ENCODE measurements around the gene CTTNBP2.

Gene CTTNBP2

GRCh38 chr7:117683430-117684175 is 189.6 kb downstream of the CTTNBP2 start:
- Mint-ChIP-seq H3K4me1 (ENCODE audit: low read depth) (no peaks in the 10 kb centered on the region), H3K4me3 (no peak overlapping the region), H3K9me3 (no peaks in the 10 kb centered on the region), H3K36me3 (ENCODE audit: low read depth) (no peaks in the 10 kb centered on the region), H3K27ac (no peak overlapping the region), H3K27me3 (no peaks in the 10 kb centered on the region)
- intact Hi-C loops (cut with micrococcal nuclease) = no loop called here

GRCh38 chr7:117682681-117683385 is 190.4 kb downstream of the CTTNBP2 start:
- no peak overlapping the region for H3K27ac Mint-ChIP-seq
- H3K9me3 Mint-ChIP-seq = no peaks in the 10 kb centered on the region
- H3K36me3 Mint-ChIP-seq (ENCODE audit: low read depth) = no peaks in the 10 kb centered on the region
- no peaks in the 10 kb centered on the region for H3K27me3 Mint-ChIP-seq
- H3K4me3 Mint-ChIP-seq = no peak overlapping the region
- intact Hi-C loops (cut with micrococcal nuclease) = no loop called here
- no peaks in the 10 kb centered on the region for H3K4me1 Mint-ChIP-seq (ENCODE audit: low read depth)

GRCh38 chr7:117679120-117679519 is 194.1 kb downstream of the CTTNBP2 start:
- intact Hi-C loops (cut with micrococcal nuclease) = no loop called here
- Mint-ChIP-seq H3K4me3 (no peak overlapping the region), H3K36me3 (ENCODE audit: low read depth) (no peaks in the 10 kb centered on the region)

DNA sequence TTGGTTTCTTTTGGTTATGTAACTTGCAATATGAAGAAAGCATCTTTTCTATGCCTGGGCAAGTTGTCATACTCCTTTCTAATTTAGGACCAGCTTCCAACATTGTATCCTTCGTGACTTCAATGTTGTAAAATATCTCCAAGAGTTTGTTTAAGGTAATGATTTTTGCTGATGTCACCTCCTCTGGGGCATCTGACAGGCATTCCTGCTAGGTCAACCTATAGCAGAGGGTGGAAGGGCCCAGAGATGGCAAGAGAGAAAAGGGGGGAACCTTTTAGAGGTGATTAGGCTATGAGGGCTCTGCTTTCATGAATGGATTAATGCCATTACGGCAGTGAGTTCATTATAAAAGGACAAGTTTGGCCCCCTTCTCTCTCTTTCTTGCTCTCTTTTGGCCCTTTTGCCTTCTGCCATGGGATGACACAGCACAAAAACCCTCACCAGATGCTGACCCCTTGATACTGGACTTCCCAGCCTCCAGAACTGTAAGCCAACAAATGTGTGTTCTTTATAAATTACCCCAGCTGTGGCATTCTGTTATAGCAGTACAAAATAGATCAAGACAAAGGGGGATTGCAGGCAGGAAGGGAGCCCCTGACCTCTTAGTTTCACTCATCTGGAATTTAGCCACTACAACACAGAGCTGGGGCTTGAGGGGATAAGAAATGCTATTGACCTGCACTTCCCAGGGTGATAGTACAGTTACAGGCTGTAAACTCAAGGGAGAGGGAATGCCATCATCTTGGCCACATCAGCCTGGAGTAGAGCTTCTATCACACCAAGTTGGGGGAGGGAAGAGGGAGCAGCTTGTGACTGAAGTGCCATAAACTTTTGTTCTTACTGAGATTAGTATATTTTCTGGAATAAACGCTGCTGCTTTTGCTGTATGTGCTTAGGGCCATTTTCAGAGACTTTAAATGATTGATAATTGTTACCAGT is 197.5 kb downstream of the CTTNBP2 start:
- no peak overlapping the region for H3K4me3 Mint-ChIP-seq
- H3K27me3 Mint-ChIP-seq = peaks cover 3% of the 10 kb centered on the region
- no peak overlapping the region for H3K27ac Mint-ChIP-seq
- no peaks in the 10 kb centered on the region for H3K4me1 Mint-ChIP-seq (ENCODE audit: low read depth)
- no peaks in the 10 kb centered on the region for H3K9me3 Mint-ChIP-seq
- H3K36me3 Mint-ChIP-seq (ENCODE audit: low read depth) = no peaks in the 10 kb centered on the region
- intact Hi-C loops (cut with micrococcal nuclease) = no loop called here

More at GRCh38 chr7:117679120-117679519, 194.1 kb downstream of the CTTNBP2 start:
- Mint-ChIP-seq H3K4me1 (ENCODE audit: low read depth) (no peaks in the 10 kb centered on the region), H3K27me3 (peaks cover 3% of the 10 kb centered on the region), H3K9me3 (no peaks in the 10 kb centered on the region), H3K27ac (no peak overlapping the region)

GRCh38 chr7:117674617-117675016 is 198.6 kb downstream of the CTTNBP2 start:
- H3K4me1 Mint-ChIP-seq (ENCODE audit: low read depth) = no peaks in the 10 kb centered on the region
- intact Hi-C loops (cut with micrococcal nuclease) = no loop called here
- H3K4me3 Mint-ChIP-seq = no peak overlapping the region

GRCh38 chr7:117673839-117674238 is 199.4 kb downstream of the CTTNBP2 start:
- intact Hi-C loops (cut with micrococcal nuclease) = no loop called here
- Mint-ChIP-seq H3K4me3 (no peak overlapping the region), H3K4me1 (ENCODE audit: low read depth) (no peaks in the 10 kb centered on the region), H3K27me3 (peaks cover 5% of the 10 kb centered on the region), H3K36me3 (ENCODE audit: low read depth) (no peaks in the 10 kb centered on the region), H3K9me3 (no peaks in the 10 kb centered on the region), H3K27ac (no peak overlapping the region)

More at GRCh38 chr7:117674617-117675016, 198.6 kb downstream of the CTTNBP2 start:
- H3K27ac Mint-ChIP-seq = no peak overlapping the region
- H3K36me3 Mint-ChIP-seq (ENCODE audit: low read depth) = no peaks in the 10 kb centered on the region
- H3K9me3 Mint-ChIP-seq = no peaks in the 10 kb centered on the region
- peaks cover 5% of the 10 kb centered on the region for H3K27me3 Mint-ChIP-seq

DNA sequence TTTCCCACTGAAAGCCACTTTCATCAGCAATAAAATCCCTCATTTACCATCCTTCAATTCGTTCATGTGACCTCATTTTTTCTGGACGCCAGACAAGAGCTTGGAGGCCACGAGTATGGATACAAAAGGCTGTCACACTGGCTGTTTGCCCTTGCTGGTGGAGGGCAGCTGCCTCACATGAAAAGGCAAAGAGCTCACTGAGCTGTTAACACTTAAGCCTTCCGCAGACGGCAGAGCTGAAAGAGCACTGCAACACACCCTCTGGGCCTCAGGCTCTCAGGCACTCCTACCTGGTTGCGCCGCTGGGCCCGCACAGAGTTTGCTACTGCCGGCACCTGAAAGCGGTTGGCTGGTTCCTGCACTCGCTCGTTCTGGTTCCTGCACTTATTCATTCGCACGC is 199.9 kb downstream of the CTTNBP2 start:
- Mint-ChIP-seq H3K4me1 (ENCODE audit: low read depth) (no peaks in the 10 kb centered on the region), H3K4me3 (no peak overlapping the region), H3K27ac (no peak overlapping the region), H3K36me3 (ENCODE audit: low read depth) (no peaks in the 10 kb centered on the region), H3K9me3 (no peaks in the 10 kb centered on the region), H3K27me3 (peaks cover 5% of the 10 kb centered on the region)
- intact Hi-C loops (cut with micrococcal nuclease) = no loop called here

DNA sequence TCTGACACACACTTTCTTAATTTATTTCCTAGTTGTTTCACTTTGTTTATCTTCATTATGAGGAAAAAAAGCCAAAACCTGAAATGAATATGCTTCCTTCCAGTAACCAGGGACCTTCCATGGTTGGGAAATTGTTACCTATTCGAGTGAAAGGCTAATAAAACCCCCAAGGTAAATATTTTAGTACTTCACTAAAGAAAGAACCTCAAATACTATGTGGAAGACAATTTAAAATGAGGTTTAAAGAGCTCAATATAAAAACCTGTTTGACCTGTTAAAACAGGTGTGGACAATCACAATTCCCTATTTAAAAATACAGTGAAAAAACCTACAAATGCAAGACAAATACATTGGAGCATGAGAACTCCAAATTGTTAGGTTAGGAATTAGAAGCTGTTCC is 200.8 kb downstream of the CTTNBP2 start:
- Mint-ChIP-seq H3K27me3 (peaks cover 5% of the 10 kb centered on the region), H3K9me3 (no peaks in the 10 kb centered on the region), H3K27ac (no peak overlapping the region), H3K4me3 (no peak overlapping the region), H3K36me3 (ENCODE audit: low read depth) (no peaks in the 10 kb centered on the region), H3K4me1 (ENCODE audit: low read depth) (no peaks in the 10 kb centered on the region)
- intact Hi-C loops (cut with micrococcal nuclease) = no loop called here

DNA sequence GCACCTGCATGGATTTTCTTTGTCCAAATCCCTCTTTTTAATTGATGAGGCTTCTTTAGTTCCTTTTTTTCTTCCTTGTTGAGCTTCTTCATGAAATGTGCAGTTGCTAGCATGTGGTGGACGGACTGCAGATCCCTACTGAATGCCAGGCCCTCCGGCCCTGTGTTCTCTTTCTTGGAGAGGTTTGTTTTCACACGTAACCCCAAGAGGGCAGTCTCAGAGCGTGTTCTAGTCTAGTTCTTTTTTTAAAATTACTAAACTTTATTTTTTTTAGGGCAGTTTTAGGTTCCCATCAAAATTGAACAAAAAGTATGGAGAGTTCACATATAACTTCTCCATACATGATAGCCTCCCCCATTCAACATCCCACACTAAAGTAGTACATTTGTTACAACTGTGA is 203.4 kb downstream of the CTTNBP2 start:
- H3K9me3 Mint-ChIP-seq = no peaks in the 10 kb centered on the region
- H3K27me3 Mint-ChIP-seq = peaks cover 2% of the 10 kb centered on the region
- H3K36me3 Mint-ChIP-seq (ENCODE audit: low read depth) = no peaks in the 10 kb centered on the region
- H3K4me1 Mint-ChIP-seq (ENCODE audit: low read depth) = no peaks in the 10 kb centered on the region
- H3K27ac Mint-ChIP-seq = no peak overlapping the region
- no peak overlapping the region for H3K4me3 Mint-ChIP-seq
- intact Hi-C loops (cut with micrococcal nuclease) = no loop called here

- Mint-ChIP-seq H3K27me3 (peaks cover 2% of the 10 kb centered on the region), H3K9me3 (no peaks in the 10 kb centered on the region), H3K36me3 (ENCODE audit: low read depth) (no peaks in the 10 kb centered on the region), H3K4me1 (ENCODE audit: low read depth) (no peaks in the 10 kb centered on the region), H3K4me3 (no peak overlapping the region), H3K27ac (no peak overlapping the region)
- intact Hi-C loops (cut with micrococcal nuclease) = no loop called here
Measured at GRCh38 chr7:117667456-117667855, 205.8 kb downstream of the CTTNBP2 start.

DNA sequence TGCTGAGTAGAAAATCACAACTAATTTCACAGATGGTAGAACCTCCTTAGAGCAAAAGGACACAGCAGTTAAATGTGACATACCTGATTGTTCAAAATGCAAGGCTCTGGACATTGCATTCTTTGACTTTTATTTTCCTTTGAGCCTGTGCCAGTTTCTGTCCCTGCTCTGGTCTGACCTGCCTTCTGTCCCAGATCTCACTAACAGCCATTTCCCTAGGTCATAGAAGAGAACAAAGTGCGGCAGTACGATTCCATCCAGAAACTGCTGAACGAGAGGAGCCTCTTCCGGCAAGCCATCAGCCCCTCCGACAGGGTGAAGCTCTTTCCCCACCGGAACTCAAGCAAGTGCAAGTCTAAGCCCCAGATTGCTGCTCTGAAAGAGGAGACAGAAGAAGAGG is 206.6 kb downstream of the CTTNBP2 start:
- Mint-ChIP-seq H3K9me3 (no peaks in the 10 kb centered on the region), H3K36me3 (ENCODE audit: low read depth) (no peaks in the 10 kb centered on the region), H3K27ac (no peak overlapping the region), H3K4me1 (ENCODE audit: low read depth) (no peaks in the 10 kb centered on the region), H3K4me3 (no peak overlapping the region), H3K27me3 (peaks cover 2% of the 10 kb centered on the region)
- intact Hi-C loops (cut with micrococcal nuclease) = no loop called here

DNA sequence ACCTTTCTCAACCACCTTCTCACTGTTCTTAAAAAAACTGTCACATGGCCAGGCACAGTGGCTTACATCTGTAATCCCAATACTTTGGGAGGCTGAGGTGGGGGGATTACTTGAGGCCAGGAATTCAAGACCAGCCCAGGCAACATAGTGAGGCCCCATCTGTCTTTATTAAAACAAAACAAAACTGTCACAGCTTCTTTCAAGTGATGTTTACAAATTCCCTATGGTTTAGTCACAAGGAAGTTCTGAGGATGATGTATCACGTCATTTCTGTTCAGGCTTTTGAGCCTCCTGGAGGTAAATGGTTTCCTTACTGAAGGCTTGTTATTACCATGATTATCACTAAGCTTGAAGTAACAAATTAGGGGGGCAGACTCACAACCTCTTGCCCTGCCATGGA is 207.2 kb downstream of the CTTNBP2 start:
- H3K4me3 Mint-ChIP-seq = no peak overlapping the region
- peaks cover 2% of the 10 kb centered on the region for H3K27me3 Mint-ChIP-seq
- intact Hi-C loops (cut with micrococcal nuclease) = no loop called here
- H3K27ac Mint-ChIP-seq = no peak overlapping the region
- no peaks in the 10 kb centered on the region for H3K36me3 Mint-ChIP-seq (ENCODE audit: low read depth)
- H3K4me1 Mint-ChIP-seq (ENCODE audit: low read depth) = no peaks in the 10 kb centered on the region
- no peaks in the 10 kb centered on the region for H3K9me3 Mint-ChIP-seq

GRCh38 chr7:117665368-117665767 is 207.9 kb downstream of the CTTNBP2 start:
- Mint-ChIP-seq H3K36me3 (ENCODE audit: low read depth) (no peaks in the 10 kb centered on the region), H3K4me3 (no peak overlapping the region), H3K9me3 (no peaks in the 10 kb centered on the region), H3K27me3 (no peaks in the 10 kb centered on the region), H3K27ac (no peak overlapping the region), H3K4me1 (ENCODE audit: low read depth) (no peaks in the 10 kb centered on the region)
- intact Hi-C loops (cut with micrococcal nuclease) = no loop called here

- Mint-ChIP-seq H3K9me3 (no peaks in the 10 kb centered on the region), H3K4me1 (ENCODE audit: low read depth) (no peaks in the 10 kb centered on the region), H3K36me3 (ENCODE audit: low read depth) (no peaks in the 10 kb centered on the region), H3K27ac (no peak overlapping the region), H3K27me3 (no peaks in the 10 kb centered on the region), H3K4me3 (no peak overlapping the region)
- intact Hi-C loops (cut with micrococcal nuclease) = no loop called here
Measured at GRCh38 chr7:117664047-117664446, 209.2 kb downstream of the CTTNBP2 start.
